Measurements from ENCODE around the gene QRICH1.

QRICH1 gene

GRCh38 chr3:49119439-49119838, 25.6 kb upstream of the QRICH1 start:
- DNase-seq (ENCODE audit: low read depth): no peak

- no peak for DNase-seq (ENCODE audit: low read depth)
Observed at GRCh38 chr3:49119036-49119435, 25.2 kb upstream of the QRICH1 start.

DNA sequence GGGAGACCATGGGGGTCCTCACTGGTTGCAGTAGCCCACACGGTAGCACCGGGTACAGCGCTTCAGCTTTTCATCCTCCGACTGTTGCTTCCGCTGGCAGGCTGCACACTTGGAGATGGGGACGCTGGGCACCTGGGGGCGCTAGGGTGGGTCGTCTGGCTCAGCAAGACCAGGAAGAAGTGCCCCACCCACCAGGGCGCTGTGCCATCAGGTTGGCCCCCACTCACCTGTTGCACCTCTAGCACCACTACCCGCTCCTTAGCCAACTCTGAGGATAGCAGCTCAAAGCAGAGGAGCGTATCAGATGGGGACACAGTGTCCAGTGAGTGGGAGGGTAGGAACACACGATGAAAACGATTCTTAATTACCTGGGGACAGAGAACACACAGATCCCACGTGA, 18.4 kb upstream of the QRICH1 start:
- DNase-seq (ENCODE audit: low read depth): no peak

- DNase-seq (ENCODE audit: low read depth): no peak
Observed at GRCh38 chr3:49111347-49111746, 17.5 kb upstream of the QRICH1 start.

DNA sequence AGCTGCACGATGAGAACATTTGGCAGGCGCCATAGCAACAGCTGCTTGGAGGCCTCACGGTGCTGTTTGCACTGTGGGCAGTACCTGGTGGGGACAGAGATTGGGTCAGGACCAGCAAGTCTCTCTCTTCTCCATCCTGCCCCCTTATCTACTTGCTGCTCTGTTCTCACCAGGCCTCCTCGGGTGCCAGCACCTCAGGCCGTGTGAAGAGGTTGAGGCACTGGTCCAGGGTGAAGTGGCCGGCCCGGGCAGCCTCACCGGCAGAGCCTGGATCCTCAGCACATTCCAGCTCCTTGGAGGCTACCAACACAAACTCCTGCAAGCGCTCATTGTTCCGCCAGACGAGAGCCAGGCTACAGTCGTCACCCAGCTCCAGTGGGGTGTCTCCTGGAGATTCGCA, 16.9 kb upstream of the QRICH1 start:
- no peak for DNase-seq (ENCODE audit: low read depth)

DNA sequence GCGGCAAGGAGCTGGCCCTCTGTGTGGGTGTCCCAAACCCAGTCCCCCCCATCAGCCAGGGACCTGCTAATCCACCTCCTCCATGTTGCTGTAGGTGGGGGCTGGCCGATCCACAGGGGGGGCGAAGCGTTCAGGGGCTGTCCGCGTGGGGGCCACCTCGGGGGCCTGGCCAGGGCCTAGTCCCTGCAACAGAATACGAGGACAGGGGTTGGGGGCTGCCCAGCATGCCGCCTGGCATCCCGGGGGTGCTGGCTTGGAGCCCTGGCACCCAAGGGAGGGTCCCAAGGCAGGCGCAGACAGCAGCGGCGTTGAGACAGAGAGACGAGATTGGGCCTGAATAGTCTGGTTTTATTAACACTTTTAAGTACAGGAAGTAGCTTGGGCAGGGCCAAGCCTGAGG, 14.5 kb upstream of the QRICH1 start:
- DNase-seq (ENCODE audit: low read depth): no peak

DNA sequence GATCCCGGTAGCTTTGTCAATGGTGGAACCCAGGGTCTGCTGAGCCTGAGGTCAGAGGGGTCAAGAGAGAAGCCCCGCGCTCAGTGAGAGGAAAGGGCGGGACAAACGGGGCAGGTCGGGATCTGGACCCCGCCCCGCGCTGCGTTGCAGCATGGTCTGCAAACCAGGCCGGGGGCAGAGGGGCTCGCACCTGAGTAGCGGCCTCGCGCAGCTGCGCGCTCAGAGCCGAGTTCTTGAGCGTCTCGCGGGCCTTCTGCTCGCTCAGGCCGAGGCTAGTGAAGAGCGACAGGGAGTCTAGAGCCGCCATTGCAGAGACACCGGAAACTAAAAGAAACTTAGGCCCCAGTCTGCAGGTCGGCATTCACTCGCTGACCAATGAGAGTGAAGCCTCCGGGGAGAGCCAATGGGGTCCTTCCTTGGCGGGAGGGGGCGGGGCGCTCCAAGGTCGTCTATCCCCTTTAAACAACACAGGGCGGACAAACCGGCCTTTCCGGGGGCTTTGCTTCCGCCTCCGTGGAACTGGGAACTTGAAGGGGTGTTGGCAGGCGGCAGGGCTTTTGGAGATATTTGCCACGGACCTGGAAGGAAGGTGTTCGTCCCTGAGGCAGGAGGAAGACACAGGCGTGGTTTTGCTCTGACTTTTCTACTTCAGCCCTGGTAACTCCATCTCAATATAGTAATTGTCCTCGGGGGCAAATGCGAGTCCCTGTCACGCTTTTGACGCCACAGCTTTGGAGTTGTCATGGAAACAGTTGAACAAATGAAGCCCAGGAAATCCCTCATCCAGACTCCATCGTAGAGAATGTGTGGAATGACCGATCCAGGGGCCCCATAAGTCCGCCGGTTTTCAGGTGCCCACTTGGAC, 10.8 kb upstream of the QRICH1 start, which contains the start of gene QARS1:
QARS1 (minus strand) TSS at position 331 of the 865 bp plus-strand sequence; CDS start at position 307, 24 bp downstream.
- DNase-seq (ENCODE audit: low read depth): peak; percentile 63

GRCh38 chr3:49104052-49104426, 10.2 kb upstream of the QRICH1 start:
- DNase-seq (ENCODE audit: low read depth): no peak

DNA sequence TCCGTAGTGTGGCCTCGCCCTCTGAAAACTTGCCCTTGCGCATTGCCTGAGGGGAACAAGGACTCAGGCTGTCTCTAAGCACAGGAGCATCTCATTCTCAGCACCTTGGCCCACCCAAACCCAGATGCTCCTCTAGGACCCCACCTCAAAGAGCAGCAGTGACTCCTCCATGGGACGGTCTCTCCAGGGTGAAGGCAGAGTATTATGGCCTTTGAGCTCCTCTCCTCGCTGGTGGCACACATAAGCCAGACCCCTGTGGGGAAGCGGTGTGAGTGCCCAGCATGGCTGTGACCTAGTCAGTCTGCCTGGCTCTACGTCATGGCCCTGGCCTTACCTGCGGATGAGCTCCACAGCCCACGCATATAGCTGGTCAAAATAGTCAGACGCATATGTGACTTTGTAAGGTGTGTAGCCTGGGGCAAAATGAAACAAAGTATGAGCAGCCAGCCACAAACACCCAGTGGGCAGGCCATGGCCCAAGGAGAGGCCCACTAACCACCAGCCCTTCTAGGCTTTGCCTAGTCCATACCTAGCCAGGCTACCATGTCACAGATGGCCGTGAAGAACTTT, 6.3 kb upstream of the QRICH1 start:
- DNase-seq (ENCODE audit: low read depth): no peak

DNA sequence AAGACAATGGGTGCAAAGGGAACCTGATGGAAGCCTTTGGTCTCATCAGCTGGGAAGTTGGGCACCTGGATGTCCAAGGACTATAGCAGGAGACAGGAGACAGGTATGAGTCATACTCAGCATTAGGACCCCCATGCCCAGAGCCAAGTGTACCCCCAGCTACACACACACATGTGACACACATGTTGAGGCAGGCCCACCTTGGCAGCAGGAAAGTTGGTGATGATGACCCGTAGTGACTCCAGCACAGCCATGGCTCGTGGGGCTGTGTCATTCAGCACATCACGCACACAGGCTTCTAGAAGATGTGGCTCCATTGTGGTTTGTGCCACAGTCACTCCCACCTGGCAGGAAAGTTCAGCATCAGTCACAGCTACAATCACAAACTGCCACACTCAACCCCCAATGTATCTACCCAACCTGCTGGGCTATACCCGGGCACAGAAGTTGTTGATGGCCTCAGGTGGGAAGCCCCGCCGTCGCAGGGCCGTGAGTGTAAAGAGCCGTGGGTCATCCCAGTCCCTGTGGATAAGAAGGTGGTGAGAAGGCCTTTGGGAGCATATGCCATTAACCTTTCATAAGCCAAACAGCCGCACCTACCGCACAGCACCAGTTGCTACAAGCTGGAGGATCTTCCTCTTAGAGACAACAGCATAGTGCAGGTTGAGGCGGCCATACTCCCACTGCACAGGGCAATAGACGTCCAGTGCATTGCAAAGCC, 5.2 kb upstream of the QRICH1 start:
- DNase-seq (ENCODE audit: low read depth): no peak

- DNase-seq (ENCODE audit: low read depth): no peak
Observed at GRCh38 chr3:49098429-49098828, 4.6 kb upstream of the QRICH1 start.

DNA sequence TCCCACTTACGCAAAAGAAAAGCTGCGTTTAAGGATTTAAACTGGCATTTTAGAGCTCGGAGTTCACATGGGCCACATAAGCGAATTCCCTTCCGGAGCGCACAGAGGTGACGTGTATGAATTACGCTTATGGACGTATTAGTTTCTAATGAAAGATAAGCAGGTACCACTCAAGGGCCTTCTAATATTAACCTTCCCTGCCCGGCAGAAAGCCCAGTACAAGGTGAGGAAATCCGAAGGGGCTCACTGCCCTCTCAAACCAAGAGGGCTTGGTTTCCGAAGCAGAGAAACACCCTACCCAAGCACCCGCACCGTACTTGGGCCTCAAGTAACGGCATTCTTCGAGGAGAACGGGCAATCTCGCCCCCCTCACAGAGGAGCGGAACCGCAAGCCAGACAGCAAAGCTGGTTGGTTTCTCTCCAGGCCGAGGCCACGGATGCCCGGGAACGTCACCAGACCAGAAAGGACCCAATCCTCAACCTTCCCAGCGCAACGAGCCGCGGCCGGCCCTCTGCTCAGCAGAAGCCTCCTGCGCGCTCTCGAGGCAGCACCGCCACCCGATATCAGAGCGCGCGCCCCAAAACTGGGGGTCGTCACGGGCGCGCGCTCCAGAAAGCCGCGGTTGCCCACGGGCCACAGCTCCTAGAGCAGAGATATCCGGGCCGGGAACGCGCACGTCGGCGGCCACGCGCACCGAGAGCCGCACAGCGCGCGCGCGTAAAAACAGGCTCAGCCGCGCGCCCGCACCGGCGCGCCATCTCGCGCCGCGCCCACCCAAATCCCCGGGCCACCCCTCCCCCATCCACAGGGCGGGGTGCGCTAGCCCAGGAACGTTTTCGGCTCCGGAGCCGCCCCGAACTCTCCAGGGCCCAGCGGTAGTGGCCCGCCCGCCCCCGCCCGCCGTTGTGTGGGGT, 676 bp downstream of the QRICH1 start:
- DNase-seq (ENCODE audit: low read depth): peak; percentile 22

DNA sequence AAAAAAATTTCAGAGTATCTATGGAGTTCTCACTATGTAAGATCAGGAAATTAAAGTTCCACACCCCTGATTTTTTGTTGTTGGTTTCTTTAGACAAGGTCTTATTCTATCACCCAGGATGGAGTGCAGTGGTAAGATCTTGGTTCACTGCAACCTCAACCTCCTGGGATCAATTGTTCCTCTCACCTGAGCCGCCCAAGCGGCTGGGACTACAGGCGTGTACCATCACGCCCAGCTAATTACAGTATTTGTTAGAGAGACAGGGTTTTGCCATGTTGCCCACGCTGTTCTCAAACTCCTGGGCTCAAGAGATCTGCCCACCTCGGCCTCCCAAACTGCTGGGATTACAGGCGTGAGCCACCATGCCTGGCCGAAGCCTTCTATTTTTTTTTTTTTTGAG, 12.4 kb downstream of the QRICH1 start:
- no peak for DNase-seq (ENCODE audit: low read depth)

DNA sequence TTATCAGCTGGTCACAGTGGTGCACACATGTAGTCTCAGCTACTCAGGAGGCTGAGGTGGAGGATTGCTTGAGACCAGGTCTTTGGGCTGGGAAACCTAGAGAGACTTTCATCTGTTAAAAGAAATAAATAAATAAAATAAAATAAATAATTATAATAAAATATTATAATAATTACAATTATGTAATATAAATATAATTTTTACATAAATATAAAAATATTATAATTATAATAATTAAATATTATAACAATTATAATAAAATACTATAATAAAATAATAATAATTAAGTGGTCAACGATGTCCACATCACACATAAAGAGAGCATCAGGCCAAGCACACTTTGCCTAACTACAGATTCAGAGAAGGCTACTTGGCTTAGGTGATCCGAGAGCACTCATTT, 14.6 kb downstream of the QRICH1 start:
- no peak for DNase-seq (ENCODE audit: low read depth)

DNA sequence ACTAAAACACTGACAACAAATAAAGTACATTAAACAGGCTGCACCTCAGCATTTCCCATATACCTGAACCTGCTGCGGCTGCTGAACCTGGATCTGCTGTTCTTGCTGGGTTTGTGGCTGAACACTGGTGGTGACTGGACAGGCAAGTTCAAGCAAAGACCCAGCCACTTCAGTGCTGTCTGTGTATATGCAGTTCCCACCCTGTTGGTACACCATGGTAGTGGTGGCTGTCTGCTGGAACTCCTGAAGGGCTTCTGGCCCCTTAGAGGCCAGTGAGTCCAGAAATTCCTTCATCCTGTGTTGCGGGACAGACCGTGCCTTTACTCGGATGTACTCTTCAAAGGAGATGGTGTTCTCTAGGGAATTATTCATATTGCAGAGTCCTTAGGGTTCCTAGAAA, 17.2 kb downstream of the QRICH1 start:
- no peak for DNase-seq (ENCODE audit: low read depth)

DNA sequence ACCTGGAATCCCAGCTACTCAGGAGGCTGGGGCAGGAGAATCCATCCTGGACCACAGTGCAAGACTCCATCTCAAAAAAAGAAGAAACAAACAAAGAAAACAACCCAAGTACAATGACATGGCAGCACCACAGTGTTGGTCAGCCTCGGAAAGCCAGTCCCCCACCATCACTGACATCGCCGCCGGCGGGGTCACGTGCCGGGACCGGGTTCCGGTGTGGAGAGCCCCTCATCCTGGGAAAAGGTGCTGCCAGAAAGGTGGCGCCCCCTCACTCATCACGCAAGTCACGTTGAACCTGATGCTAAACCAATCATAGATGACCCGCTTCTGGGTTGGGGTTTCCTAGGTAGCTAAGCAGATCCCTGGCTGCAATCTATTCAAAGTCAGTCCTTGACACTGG, 17.8 kb downstream of the QRICH1 start:
- DNase-seq (ENCODE audit: low read depth): no peak

GRCh38 chr3:49058011-49058410, 35.9 kb downstream of the QRICH1 start:
- no peak for DNase-seq (ENCODE audit: low read depth)

DNA sequence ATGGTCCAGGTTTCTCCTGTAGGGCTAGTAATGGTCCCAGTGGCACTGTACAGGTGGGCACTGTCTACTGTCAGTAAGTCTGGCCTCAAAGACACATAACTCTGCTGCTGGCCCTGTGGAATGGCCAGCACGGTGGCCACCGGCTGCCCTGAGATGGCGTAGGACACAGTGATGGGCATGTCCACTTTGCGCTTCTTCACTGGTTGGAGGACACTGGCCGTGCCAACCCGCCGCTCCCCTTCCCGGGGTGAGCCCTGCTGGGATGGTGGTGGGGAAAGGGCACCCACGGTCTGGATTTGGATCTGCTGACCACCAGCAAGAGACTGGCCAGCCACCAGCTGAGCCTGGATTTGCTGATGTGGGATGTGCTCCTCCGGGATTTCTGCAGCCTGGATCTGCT, 36.6 kb downstream of the QRICH1 start:
- DNase-seq (ENCODE audit: low read depth): no peak

DNA sequence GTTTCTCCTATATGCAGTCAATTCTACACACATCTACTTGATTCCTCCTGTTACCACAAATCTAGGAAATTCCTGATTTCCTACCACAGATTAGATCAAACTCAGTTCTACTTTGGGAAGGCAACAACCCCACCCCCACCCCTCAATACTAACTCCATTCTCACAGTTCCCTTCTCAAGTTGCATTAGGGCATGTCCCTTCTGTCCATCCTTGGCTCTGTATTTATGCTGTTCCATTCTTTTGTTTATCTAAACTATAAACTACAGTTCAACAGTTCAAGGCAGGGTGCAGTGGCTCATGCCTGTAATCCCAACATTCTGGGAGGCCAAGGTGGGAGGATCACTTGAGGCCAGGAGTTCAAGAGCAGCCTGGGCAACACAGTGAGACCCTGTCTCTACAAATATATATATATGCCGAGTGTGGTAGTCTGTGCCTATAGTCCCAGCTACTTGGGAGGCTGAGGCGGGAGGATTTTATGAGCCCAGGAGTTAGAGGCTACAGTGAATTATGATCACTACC, 39.5 kb downstream of the QRICH1 start:
- no peak for DNase-seq (ENCODE audit: low read depth)

DNA sequence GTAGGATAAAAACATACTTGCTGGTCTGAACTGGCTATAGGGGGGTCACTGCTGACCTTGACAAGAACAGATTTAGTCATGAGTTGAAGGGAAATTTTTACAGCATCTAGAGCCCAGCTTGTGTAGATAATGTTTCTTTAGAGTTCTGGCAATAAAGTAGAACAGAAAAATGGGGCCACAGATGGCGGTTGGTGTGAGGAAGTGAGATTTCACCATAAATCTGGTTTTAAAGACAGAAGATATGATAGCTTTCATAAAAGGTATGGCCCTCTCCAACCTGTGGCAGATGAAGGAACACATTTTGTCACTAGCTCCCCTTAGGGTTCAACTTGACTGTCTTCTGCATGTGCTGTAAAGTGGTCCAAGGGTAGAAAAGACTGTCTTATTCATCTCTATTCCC, 40.3 kb downstream of the QRICH1 start:
- no peak for DNase-seq (ENCODE audit: low read depth)

DNA sequence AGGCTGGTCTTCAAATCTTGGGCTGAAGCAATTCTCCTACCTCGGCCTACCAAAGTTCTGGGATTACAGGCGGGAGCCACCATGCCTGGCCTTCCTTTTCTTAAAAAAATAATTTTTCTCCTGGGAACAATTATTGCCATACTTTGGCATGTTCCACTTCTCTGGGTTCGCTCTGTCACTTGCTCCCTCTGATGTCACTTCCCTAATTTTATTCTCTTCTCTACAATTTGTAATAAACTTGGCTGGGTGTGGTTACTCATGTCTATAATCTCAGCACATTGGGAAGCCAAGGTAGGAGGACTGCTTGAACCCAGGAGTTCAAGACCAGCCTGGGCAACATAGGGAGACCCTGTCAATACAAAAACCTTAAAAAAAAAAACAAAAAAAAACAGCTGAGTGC, 58.6 kb downstream of the QRICH1 start:
- no peak for DNase-seq (ENCODE audit: low read depth)

- DNase-seq (ENCODE audit: low read depth): no peak
Observed at GRCh38 chr3:49034650-49035049, 59.2 kb downstream of the QRICH1 start.
